GM12878 (cell line): ENCODE results near the gene BNIP5. TPM values are rescaled to one million over a fixed set of nuclear protein-coding genes. Genes with fewer than 3 reads are reported as not detected.

Source experiments
- ATAC-seq: fragments of 200-7000 bp; cut with Tn5 transposase; 3 replicates; pipeline ENCODE4 v1.9.1; 2020; ENCODE audit warnings: mild to moderate bottlenecking, moderate library complexity
- BruUV-seq: library from RNA; stranded (reverse); fragments of 400-500 nt; replicated peaks from 2 replicates; lab custom pipeline; 2021; lab: Mats Ljungman, UMichigan
- CTCF ChIA-PET: fragments of 300-600 bp; sonication (Branson Sonifier 250); formaldehyde crosslinking; extraction: SDS; loops from one replicate; lab custom pipeline; 2021; ENCODE audit warnings: inconsistent platforms; lab: Yijun Ruan, JAX
- POLR2A ChIA-PET: fragments of 350-600 bp; formaldehyde crosslinking; extraction: SDS; loops from one replicate; lab custom pipeline; 2021; ENCODE audit warnings: inconsistent platforms; lab: Charles Lee
- RAD21 ChIA-PET: fragments of 300-600 bp; sonication (Branson Sonifier 250); formaldehyde crosslinking; loops from one replicate; lab custom pipeline; 2023; ENCODE audit warnings: antibody characterized with exemption; ENCODE audit not compliant: unreplicated experiment; lab: Charles Lee
- SMC1A ChIA-PET: fragments of 300-600 bp; sonication (Branson Sonifier 250); formaldehyde crosslinking; loops from one replicate; lab custom pipeline; 2023; ENCODE audit not compliant: unreplicated experiment, uncharacterized antibody; lab: Charles Lee
- DNase-seq: peaks from one replicate; pipeline ENCODE4 v3.0.0-alpha.2; 2011; ENCODE audit warnings: low read depth, low spot score
- FAIRE-seq: peaks from 3 replicates; lab custom pipeline; 2011; peaks lifted over from hg19 to GRCh38; lab: Jason Lieb, UNC
- H2AFZ ChIP-seq: 2 replicates; pipeline ENCODE4 v1.6.0; 2011; ENCODE audit warnings: low read depth, low read length, control low read depth; ENCODE audit not compliant: control insufficient read depth
- H3K27ac ChIP-seq: 2 replicates; pipeline ENCODE4 v1.5.1; 2011; ENCODE audit warnings: control low read depth; ENCODE audit not compliant: control insufficient read depth, insufficient read depth
- H3K27me3 ChIP-seq, 2 experiments: replicated peaks in 1 of 2; 2 replicates each; pipeline versions ENCODE4 v1.6.0 to v1.6.1; 2011; ENCODE audit warnings: low read length in 1 of 2; ENCODE audit not compliant: control insufficient read depth in 2 of 2, insufficient read depth in 2 of 2
- H3K36me3 ChIP-seq, 2 experiments: 2 replicates each; pipeline ENCODE4 v1.5.1; 2011; ENCODE audit warnings: low read length in 1 of 2; ENCODE audit not compliant: control insufficient read depth in 2 of 2, insufficient read depth in 2 of 2
- H3K4me1 ChIP-seq: 2 replicates; pipeline ENCODE4 v1.6.1; 2011; ENCODE audit warnings: mild to moderate bottlenecking, low read length, moderate library complexity, mixed read lengths; ENCODE audit not compliant: control insufficient read depth, insufficient read depth
- H3K4me2 ChIP-seq: 2 replicates; pipeline ENCODE4 v1.6.0; 2011; ENCODE audit warnings: control low read depth; ENCODE audit not compliant: control insufficient read depth, insufficient read depth
- H3K4me3 ChIP-seq: fragments of 200-600 bp; sonication (generic); 2 replicates; pipeline ENCODE4 v1.5.1; 2016
- H3K79me2 ChIP-seq: 2 replicates; pipeline ENCODE4 v1.6.0; 2011; ENCODE audit warnings: low read length; ENCODE audit not compliant: control insufficient read depth, insufficient read depth
- H3K9ac ChIP-seq: 2 replicates; pipeline ENCODE4 v1.8.0; 2011; ENCODE audit warnings: low read length, control low read depth, mixed read lengths; ENCODE audit not compliant: control insufficient read depth, insufficient read depth
- H3K9me3 ChIP-seq: replicated peaks from 3 replicates; pipeline ENCODE4 v1.5.1; 2011; ENCODE audit warnings: mild to moderate bottlenecking, low read length; ENCODE audit not compliant: control insufficient read depth, insufficient read depth
- H4K20me1 ChIP-seq: 2 replicates; pipeline ENCODE4 v1.6.0; 2011; ENCODE audit not compliant: control insufficient read depth, insufficient read depth
- MEF2A ChIP-seq: IDR thresholded peaks from 2 replicates; pipeline ENCODE4 v1.6.1; 2011; ENCODE audit warnings: low read depth, mild to moderate bottlenecking, low read length, moderate library complexity; ENCODE audit not compliant: insufficient read depth
- NFYA ChIP-seq: IDR thresholded peaks from 2 replicates; pipeline ENCODE4 v1.6.1; 2011; ENCODE audit warnings: low read depth, mild to moderate bottlenecking, low read length, improper control_type of control experiment, borderline replicate concordance
- POLR2AphosphoS5 ChIP-seq: IDR thresholded peaks from 2 replicates; pipeline ENCODE4 v1.6.1; 2011; ENCODE audit warnings: mild to moderate bottlenecking, low read length, inconsistent platforms
- SREBF1 ChIP-seq: IDR thresholded peaks from 2 replicates; pipeline ENCODE4 v1.6.1; 2012; ENCODE audit warnings: mild to moderate bottlenecking, low read length
- TCF3 ChIP-seq: IDR thresholded peaks from 2 replicates; pipeline ENCODE4 v1.6.1; 2012; ENCODE audit warnings: low read depth, mild to moderate bottlenecking, low read length, borderline replicate concordance; ENCODE audit not compliant: insufficient read depth
- ZBTB33 ChIP-seq: fragments of 450-650 bp; IDR thresholded peaks from 2 replicates; pipeline ENCODE4 v1.6.1; 2017; ENCODE audit warnings: mild to moderate bottlenecking
- ZNF217 ChIP-seq: fragments of 450-650 bp; IDR thresholded peaks from 2 replicates; pipeline ENCODE4 v1.6.1; 2017; ENCODE audit warnings: antibody characterized with exemption, mild to moderate bottlenecking
- WGBS: methylation state at CpG from one replicate; pipeline ENCODE4 v1.1.6; 2016; ENCODE audit warnings: low lambda C conversion rate; ENCODE audit not compliant: insufficient replicate concordance, insufficient coverage; ENCODE audit errors: missing lambda C conversion rate; 5-methylcytosine and 5-hydroxymethylcytosine counted together
- in situ Hi-C: fragments of 300-500 bp; cut with MboI; formaldehyde crosslinking; loops from 9 replicates; pipeline ENCODE4 v1.14.3; 2018; ENCODE audit warnings: mixed read lengths
- intact Hi-C: fragments of 100-400 bp; cut with micrococcal nuclease; formaldehyde crosslinking; loops from one replicate; pipeline ENCODE4 v1.14.2; 2022; ENCODE audit not compliant: unreplicated experiment
- polyA plus RNA-seq, 11 experiments: library from polyadenylated mRNA; depleted of rRNA in 4 of 11; unstranded in 6 of 11; stranded (reverse) in 5 of 11; fragments of >200 nt; fragmentation: Nextera tagmentation in 4 of 11; fragmentation: Illumina TruSeq in 1 of 11; extraction: Ambion mirVana in 4 of 11; extraction: Trizol in 1 of 11; gene quantifications; 1 replicate in 1 of 11; 2 replicates in 10 of 11; pipeline versions ENCODE4 v1.2.1 to v1.2.3, GENCODE V29; 2011 to 2016; ENCODE audit warnings: inconsistent platforms in 2 of 11, missing spikeins in 2 of 11, low read depth in 1 of 11
- total RNA-seq, 4 experiments: library from RNA; depleted of rRNA in 3 of 4; stranded (reverse); fragments of >200 nt in 3 of 4; fragmentation: Illumina TruSeq in 1 of 4; extraction: Trizol in 1 of 4; gene quantifications; 2 replicates each; pipeline versions ENCODE4 v1.2.1 to v1.2.3, GENCODE V29; 2013 to 2021
- TF ChIP-seq, protein P1 (sequence below): IDR thresholded peaks from 2 replicates; pipeline ENCODE4 v1.6.1; 2012; ENCODE audit warnings: improper control_type of control experiment, low read depth, low read length; ENCODE audit not compliant: insufficient replicate concordance
- TF ChIP-seq, protein P2 (sequence below): IDR thresholded peaks from 2 replicates; pipeline ENCODE4 v1.6.1; 2011; ENCODE audit warnings: borderline replicate concordance, low read depth, mild to moderate bottlenecking, moderate library complexity, low read length; ENCODE audit not compliant: insufficient read depth, poor library complexity, severe bottlenecking

The BNIP5 gene
- total and polyA plus RNA-seq, 10 of the 15 experiments (the other 5 are each of a cell fraction or from before 2014, with no cell fraction given): 0.02 to 0.68 (median 0.05) TPM; not detected in 2

DNA sequence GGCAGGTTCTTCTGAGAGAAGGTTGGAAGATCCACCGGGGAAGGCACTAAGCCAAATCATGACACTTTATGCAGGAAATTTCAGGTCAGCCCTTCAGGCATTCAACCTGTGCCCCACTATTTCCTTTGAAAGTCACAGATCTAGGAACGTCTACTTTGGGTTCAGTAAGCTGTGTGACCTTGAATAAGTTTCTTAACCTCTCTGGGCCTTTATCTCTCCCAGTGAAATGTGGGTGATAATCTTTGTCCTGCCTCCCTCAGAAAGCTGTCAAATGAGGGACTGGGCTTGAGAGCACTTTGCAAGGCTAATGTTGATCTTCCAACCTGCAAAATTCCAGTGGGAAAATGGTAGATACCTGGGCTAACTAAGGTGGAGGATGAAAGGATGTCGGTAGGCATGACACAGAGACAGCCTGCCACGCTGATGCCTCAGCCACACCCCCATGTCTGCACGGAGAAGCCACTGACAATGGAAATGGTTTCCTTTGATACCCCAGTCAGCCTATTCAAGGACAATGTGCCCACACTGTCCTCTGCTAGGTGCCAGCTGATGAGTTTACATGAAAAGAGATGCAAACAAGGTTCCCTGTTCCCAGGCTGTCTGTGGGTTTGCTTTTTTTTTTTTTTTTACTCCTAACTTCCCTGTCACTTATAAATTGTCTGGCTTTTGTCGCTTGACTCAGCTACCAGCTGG, 9.3 kb downstream of the BNIP5 start:
- no peak for DNase-seq
- ChIA-PET POLR2A (interaction anchor here (0.5 to 1.7 kb wide), 6 partner anchors 9 to 106 kb away, joined by 3 to 4 read pairs (median 3); partner anchors contain the start of gene BNIP5), RAD21 (interaction anchor here (1.3 to 3.2 kb wide), 2 partner anchors 9 to 31 kb away, joined by 5 to 12 read pairs; partner anchors contain the start of gene BNIP5), CTCF (interaction anchor here (0.6 to 4.2 kb wide), 7 partner anchors 8 to 37 kb away, joined by 3 to 19 read pairs (median 3); partner anchors contain the start of gene BNIP5), SMC1A (interaction anchor here (1.0 to 3.3 kb wide), 6 partner anchors 10 to 33 kb away, joined by 3 to 13 read pairs (median 4); partner anchors contain the start of gene BNIP5)
- 27% methylated on average over 6 of the region's 6 CpGs for WGBS
- in situ Hi-C loops: no loop called here
- Histone ChIP-seq H3K9me3 (no peaks in the 10 kb centered on the region), H3K79me2 (no peaks in the 10 kb centered on the region), H3K4me1 (no peaks in the 10 kb centered on the region), H3K36me3 (no peaks in the 10 kb centered on the region), H2AFZ (no peak overlapping the region), H3K27me3 (0 out of 4 replicates have a peak, but pooled peaks cover 0 to 3% of the 10 kb centered on the region in 2 experiments), H3K9ac (no peak overlapping the region), H4K20me1 (no peaks in the 10 kb centered on the region), H3K4me2 (no peak overlapping the region), H3K4me3 (no peak overlapping the region), H3K27ac (no peak overlapping the region)
- FAIRE-seq: no peak
- intact Hi-C loops: no loop called here
- no peak for ATAC-seq
- TF ChIP-seq POLR2AphosphoS5: no peak
- no peak for TF ChIP-seq TCF3
- no peak for TF ChIP-seq MEF2A
- TF ChIP-seq, protein P1, sequence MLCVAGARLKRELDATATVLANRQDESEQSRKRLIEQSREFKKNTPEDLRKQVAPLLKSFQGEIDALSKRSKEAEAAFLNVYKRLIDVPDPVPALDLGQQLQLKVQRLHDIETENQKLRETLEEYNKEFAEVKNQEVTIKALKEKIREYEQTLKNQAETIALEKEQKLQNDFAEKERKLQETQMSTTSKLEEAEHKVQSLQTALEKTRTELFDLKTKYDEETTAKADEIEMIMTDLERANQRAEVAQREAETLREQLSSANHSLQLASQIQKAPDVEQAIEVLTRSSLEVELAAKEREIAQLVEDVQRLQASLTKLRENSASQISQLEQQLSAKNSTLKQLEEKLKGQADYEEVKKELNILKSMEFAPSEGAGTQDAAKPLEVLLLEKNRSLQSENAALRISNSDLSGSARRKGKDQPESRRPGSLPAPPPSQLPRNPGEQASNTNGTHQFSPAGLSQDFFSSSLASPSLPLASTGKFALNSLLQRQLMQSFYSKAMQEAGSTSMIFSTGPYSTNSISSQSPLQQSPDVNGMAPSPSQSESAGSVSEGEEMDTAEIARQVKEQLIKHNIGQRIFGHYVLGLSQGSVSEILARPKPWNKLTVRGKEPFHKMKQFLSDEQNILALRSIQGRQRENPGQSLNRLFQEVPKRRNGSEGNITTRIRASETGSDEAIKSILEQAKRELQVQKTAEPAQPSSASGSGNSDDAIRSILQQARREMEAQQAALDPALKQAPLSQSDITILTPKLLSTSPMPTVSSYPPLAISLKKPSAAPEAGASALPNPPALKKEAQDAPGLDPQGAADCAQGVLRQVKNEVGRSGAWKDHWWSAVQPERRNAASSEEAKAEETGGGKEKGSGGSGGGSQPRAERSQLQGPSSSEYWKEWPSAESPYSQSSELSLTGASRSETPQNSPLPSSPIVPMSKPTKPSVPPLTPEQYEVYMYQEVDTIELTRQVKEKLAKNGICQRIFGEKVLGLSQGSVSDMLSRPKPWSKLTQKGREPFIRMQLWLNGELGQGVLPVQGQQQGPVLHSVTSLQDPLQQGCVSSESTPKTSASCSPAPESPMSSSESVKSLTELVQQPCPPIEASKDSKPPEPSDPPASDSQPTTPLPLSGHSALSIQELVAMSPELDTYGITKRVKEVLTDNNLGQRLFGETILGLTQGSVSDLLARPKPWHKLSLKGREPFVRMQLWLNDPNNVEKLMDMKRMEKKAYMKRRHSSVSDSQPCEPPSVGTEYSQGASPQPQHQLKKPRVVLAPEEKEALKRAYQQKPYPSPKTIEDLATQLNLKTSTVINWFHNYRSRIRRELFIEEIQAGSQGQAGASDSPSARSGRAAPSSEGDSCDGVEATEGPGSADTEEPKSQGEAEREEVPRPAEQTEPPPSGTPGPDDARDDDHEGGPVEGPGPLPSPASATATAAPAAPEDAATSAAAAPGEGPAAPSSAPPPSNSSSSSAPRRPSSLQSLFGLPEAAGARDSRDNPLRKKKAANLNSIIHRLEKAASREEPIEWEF: no peak
- no peak for TF ChIP-seq ZBTB33
- TF ChIP-seq, protein P2, sequence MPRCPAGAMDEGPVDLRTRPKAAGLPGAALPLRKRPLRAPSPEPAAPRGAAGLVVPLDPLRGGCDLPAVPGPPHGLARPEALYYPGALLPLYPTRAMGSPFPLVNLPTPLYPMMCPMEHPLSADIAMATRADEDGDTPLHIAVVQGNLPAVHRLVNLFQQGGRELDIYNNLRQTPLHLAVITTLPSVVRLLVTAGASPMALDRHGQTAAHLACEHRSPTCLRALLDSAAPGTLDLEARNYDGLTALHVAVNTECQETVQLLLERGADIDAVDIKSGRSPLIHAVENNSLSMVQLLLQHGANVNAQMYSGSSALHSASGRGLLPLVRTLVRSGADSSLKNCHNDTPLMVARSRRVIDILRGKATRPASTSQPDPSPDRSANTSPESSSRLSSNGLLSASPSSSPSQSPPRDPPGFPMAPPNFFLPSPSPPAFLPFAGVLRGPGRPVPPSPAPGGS: no peak
- no peak for TF ChIP-seq NFYA
- no peak for TF ChIP-seq ZNF217
- no peak for TF ChIP-seq SREBF1
- BruUV-seq: no TSS peak
